GM18526 (cell line): ENCODE measurements around the gene FAM210A.

Experiments
- POLR2A ChIP-seq: IDR thresholded peaks from 3 replicates; pipeline ENCODE4 v1.6.1; 2011; ENCODE audit not compliant: insufficient read length; ENCODE audit errors: extremely low read depth

The FAM210A gene

GRCh38 chr18:13620818-13621445 is 105.4 kb downstream of the FAM210A start:
- no peak for TF ChIP-seq POLR2A

GRCh38 chr18:13620206-13620672 is 106.1 kb downstream of the FAM210A start:
- no peak for TF ChIP-seq POLR2A

- no peak for TF ChIP-seq POLR2A
These were observed 106.7 kb downstream of the FAM210A start for GRCh38 chr18:13619505-13620205.

- TF ChIP-seq POLR2A = no peak
These were observed 107.5 kb downstream of the FAM210A start for GRCh38 chr18:13618760-13619438.

GRCh38 chr18:13617826-13618515 is 108.4 kb downstream of the FAM210A start:
- TF ChIP-seq POLR2A = no peak

GRCh38 chr18:13616525-13617035 is 109.8 kb downstream of the FAM210A start:
- TF ChIP-seq POLR2A = no peak

- no peak for TF ChIP-seq POLR2A
These were observed 110.3 kb downstream of the FAM210A start for GRCh38 chr18:13616041-13616440.

- no peak for TF ChIP-seq POLR2A
These were observed 110.9 kb downstream of the FAM210A start for GRCh38 chr18:13615432-13615861.

GRCh38 chr18:13614641-13615288 is 111.6 kb downstream of the FAM210A start:
- peak; percentile 36 for TF ChIP-seq POLR2A

GRCh38 chr18:13613591-13614501 is 112.5 kb downstream of the FAM210A start:
- no peak for TF ChIP-seq POLR2A
